Effector CD8-positive, alpha-beta T cell (primary cell): ENCODE data around the gene FOXD3.

Experiments used
- DNase-seq: peaks from one replicate; lab custom pipeline; 2025; lab: John Stamatoyannopoulos, UW
- total RNA-seq, 4 experiments: gene quantifications; one replicate each; lab custom pipeline; 2026; lab: John Stamatoyannopoulos, UW

Gene FOXD3
- 0 to 0.09 (median 0) reads per million in 4 experiments for total RNA-seq

- no peak for DNase-seq
These were observed at the start of gene FOXD3 for GRCh38 chr1:63322114-63322943. Gene FOXD3, plus strand, starts transcription at chr1:63322567. Its CDS starts 492 bp downstream, at chr1:63323059.

DNA sequence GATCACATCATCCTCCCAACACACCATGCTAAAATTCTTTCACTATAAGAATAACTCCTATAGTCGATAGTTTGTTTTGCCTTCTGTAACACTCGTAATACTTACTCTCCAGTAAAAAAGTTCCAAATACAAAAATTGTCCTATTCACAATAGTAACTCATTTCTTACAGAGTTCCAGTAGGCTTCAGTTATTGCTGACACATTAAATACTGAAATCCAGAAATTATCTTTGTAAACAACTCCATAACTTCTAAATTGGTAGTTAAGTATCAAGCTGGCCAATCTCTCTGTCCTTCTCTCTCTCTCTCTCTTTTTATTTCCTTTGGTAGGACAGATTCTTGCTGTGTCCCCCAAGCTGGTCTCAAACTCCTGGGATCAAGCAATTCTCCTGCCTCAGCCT is 49.6 kb upstream of the FOXD3 start:
- DNase-seq = no peak

GRCh38 chr1:63274371-63274770 is 48.0 kb upstream of the FOXD3 start:
- no peak for DNase-seq

- no peak for DNase-seq
These were observed 47.4 kb upstream of the FOXD3 start for GRCh38 chr1:63274979-63275378.

DNA sequence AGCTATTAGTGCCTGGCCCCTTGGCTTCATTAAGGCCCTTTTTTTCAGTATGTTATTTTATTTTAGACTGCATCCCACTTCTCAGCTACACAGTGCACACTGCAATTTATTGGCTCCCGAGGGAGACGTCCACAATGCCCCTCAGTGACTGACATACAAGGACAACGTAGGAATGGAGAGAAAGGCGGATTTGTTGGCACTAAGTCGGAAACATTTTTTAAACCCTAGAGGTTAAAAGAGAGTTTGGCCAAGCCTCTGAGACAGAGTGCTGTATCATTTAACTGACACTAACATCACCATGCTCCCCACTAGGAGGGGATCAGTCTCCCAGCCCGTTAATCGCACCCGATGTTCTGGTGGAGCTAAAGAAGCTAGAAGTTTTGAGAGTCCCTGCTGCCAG is 45.7 kb upstream of the FOXD3 start:
- DNase-seq = no peak

DNA sequence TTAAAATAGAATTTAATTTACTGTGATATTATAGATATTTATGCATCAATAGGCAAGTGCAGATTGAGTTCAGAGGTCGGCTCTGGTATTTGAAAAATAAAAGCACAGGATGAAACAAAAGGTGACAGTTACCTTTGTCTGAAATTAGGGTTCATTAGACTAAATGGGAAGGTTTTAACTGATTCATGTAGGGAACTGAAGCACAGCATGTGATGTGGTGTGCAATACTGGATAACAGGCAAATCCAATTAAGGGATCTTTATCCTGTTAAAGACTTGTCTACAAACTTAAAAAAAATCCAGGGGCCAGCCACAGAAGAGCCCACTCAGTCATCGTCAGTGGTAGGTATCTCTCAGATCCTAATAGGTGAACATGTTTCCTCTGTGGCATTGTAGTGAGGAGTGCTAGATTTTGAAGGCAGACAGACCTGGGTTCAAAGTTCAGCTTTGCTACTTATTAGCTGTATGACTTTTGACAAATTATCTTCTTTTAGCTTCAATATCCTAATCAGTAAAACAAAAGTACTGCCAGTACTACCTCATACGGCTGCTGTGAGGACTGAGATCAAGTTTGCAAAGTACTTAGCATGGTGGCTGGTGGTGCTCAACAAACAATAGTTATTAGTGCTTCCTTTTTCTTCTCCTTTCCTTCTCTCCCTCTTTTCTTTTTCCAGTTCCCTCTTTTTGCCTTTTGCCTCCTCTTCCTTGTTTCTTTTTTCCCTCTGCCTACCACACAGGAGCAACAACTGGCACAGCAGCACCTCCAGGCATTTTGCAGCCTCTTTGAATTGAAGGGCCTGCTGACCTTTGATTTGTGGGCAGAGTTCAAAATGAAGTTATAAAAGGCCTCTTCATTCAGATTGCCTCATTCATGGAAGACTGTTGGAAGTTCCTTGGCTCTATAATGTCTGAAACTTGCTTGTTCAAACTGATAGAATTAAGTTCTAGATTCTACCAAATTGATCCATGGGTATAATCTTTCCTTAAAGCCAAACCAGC is 44.9 kb upstream of the FOXD3 start:
- no peak for DNase-seq

- no peak for DNase-seq
These were observed 40.6 kb upstream of the FOXD3 start for GRCh38 chr1:63281753-63282152.

GRCh38 chr1:63289135-63289534 is 33.2 kb upstream of the FOXD3 start:
- DNase-seq = no peak

DNA sequence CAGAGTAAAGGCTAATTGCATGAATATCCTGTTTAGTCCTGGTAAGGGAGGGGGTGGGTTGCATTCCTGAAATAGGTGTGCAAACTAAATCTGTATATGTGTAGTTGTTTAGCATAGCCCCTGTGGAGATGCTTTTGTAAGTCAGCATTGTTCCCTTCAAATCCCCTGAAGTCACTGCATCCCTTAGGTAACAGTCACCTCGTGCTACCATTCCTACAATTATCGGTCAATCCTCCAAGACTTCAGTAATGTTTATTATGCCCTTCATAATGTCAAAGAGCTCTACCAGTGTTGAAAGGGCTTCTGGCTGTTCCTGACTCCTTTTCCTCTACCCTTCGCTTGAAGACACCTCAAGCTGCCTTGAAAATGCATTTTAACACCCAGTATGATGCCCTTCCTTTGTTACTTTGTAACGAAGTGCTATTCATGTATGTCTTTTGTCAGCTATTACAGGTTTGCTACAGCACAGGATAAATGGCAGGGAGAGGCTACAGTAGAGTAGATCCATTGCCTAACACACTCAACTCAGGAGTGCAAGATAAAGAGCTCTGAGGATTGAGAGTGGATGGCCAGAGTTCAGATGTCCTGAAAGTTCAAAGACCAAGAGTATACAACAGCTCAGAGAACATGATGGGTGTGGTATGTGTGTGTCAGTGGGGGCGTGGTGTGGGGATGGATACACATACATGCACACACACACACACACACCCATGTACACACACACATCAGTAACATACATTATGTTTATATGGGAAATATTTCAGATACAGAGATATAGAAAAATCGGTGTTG is 27.4 kb upstream of the FOXD3 start:
- no peak for DNase-seq

DNA sequence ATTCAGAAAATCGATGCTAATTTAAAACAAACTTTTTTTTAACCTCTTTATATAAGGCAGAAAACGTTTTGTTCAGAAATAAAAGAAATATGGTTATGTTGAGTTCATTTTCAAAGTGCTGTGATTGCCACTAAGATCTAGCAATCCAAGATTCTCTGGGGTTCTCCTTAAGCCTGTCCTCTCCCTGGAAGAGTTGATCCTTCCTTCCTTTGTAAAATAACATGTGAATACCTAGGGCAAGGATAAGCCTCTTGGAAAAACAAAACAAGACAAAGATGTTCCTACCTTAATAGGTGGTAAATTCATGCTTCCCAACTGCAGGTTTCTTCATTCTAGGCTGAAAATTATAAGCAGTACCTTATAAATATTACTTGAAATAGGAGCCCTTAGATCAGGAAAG is 18.0 kb upstream of the FOXD3 start:
- DNase-seq = no peak

- DNase-seq = no peak
These were observed 17.3 kb upstream of the FOXD3 start for GRCh38 chr1:63305043-63305442.

- DNase-seq = no peak
These were observed 15.1 kb upstream of the FOXD3 start for GRCh38 chr1:63307196-63307794.

GRCh38 chr1:63316598-63316983 is 5.8 kb upstream of the FOXD3 start:
- no peak for DNase-seq

- no peak for DNase-seq
These were observed 5.2 kb upstream of the FOXD3 start for GRCh38 chr1:63316984-63317816.

GRCh38 chr1:63317817-63318152 is 4.6 kb upstream of the FOXD3 start:
- no peak for DNase-seq

DNA sequence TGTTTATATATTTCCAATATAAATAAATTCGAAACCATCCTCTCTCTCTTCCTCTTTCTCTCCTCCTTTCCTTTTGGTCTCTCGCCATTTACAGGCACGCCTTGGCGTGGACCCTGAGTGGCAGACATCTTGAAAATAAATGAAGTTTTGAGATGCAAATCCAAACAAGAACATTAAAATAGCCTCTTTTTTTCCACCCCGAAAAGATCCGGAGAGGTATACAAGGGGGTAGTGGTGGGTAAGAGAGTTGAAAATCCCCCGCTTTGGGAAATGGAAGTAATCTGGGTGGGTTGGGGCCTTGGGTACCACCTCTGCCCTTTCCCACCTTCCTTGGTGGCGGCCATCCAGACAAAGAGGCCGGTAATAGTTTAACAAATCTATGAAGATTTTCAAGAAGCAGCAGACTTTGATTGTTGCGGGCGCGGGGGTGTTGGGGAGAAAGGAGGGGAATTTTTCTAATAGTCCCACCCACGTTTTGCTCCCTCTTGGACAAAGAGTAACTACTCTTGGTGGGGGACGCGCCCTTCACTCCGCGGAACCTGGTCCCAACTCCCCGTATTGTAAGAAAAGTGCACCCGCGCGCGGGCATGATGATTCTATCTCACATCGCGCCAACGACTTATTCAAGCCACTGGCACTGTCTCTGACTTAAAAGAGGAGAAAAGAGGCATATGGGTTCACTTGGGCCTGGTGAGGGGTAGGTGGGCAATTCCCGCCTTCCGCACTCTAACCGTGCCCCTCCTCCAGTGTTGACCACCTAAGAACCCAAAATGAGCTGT is 4.0 kb upstream of the FOXD3 start:
- DNase-seq = no peak

GRCh38 chr1:63319046-63320021 is 3.0 kb upstream of the FOXD3 start:
- DNase-seq = no peak

DNA sequence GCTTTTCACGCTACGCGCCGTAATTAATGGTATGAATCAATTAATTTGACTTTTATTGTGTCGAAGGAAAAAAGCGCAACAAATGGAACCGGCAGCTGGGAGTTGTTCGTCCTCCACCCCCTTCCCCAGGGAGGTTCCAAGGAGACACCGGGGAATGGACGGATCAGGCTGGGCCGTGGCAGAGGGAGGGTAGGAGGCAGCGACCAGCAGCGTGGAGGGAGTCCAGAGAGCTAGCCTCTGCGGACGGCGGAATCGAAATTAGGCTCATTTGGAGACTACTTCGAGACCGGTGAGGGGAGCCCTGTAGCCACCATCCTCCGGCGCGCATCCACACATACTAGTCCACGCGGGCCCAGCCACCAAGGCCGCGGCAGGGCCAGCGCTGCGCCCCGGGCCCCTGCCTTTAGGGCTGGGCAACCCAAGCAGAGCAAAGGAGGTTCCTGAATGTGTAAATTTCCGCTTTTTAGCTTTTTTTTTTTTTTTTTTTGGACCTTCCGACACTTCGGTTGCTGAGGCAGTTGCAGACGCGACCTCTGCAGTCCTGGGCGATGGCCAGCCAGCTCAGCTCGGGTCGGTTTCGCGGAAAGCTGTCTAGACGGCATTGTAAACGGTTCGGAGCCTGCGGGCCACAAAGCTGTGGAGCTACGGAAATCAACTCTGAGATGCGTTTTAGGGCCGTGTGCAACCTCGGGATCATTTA is 2.2 kb upstream of the FOXD3 start:
- DNase-seq = no peak
